K562 (cell line): Measurements from ENCODE around the gene ANKRD34A. TPM values are rescaled to one million over a fixed set of nuclear protein-coding genes. Genes with fewer than 3 reads are reported as not detected.

ENCODE experiments used
- ARNT ChIP-seq, 2 experiments: fragments of 450-650 bp; IDR thresholded peaks; 2 replicates each; pipeline ENCODE4 v1.6.1; 2016; ENCODE audit warnings: mild to moderate bottlenecking in 1 of 2
- ATF3 ChIP-seq, 2 experiments: fragments of 450-650 bp in 1 of 2; sonication (generic) in 1 of 2; formaldehyde crosslinking in 1 of 2; IDR thresholded peaks in 1 of 2; conservative IDR thresholded peaks in 1 of 2; 2 replicates each; pipeline versions ENCODE4 v1.6.1 to v1.8.1; 2016 to 2023; ENCODE audit warnings: mild to moderate bottlenecking in 2 of 2, moderate library complexity in 2 of 2, inconsistent platforms in 1 of 2, missing genetic modification reagents in 1 of 2
- EZH2 ChIP-seq: IDR thresholded peaks from 2 replicates; pipeline ENCODE4 v1.6.1; 2012; ENCODE audit warnings: low read depth, mild to moderate bottlenecking, inconsistent platforms, low read length, borderline replicate concordance
- TAL1 ChIP-seq: fragments of 450-650 bp; IDR thresholded peaks from 2 replicates; pipeline ENCODE4 v1.6.1; 2016; ENCODE audit warnings: mild to moderate bottlenecking
- polyA plus RNA-seq, 8 experiments: library from polyadenylated mRNA; depleted of rRNA in 4 of 8; stranded (reverse) in 5 of 8; unstranded in 3 of 8; fragments of >200 nt; fragmentation: Nextera tagmentation in 2 of 8; fragmentation: Illumina TruSeq in 1 of 8; extraction: Ambion mirVana in 2 of 8; extraction: Trizol in 1 of 8; gene quantifications; 2 replicates each; pipeline versions ENCODE4 v1.2.1 to v1.2.3, GENCODE V29; 2011 to 2014; ENCODE audit warnings: inconsistent platforms in 1 of 8, missing spikeins in 1 of 8
- total RNA-seq, 7 experiments: library from RNA; depleted of rRNA in 6 of 7; stranded (reverse); fragments of >200 nt in 6 of 7; fragmentation: Illumina TruSeq in 2 of 7; extraction: Trizol in 2 of 7; gene quantifications; 2 replicates each; pipeline versions ENCODE4 v1.2.1 to v1.2.3, GENCODE V29; 2011 to 2021; ENCODE audit warnings: low replicate concordance in 1 of 7
- TF ChIP-seq, protein P1 (sequence below): fragments of 450-650 bp; IDR thresholded peaks from 2 replicates; pipeline ENCODE4 v1.6.1; 2016; ENCODE audit warnings: low read depth
- TF ChIP-seq, protein P2 (sequence below): sonication (generic); formaldehyde crosslinking; IDR thresholded peaks from 2 replicates; pipeline ENCODE4 v1.8.0; 2023; ENCODE audit warnings: missing genetic modification reagents, mild to moderate bottlenecking, borderline replicate concordance
- TF ChIP-seq, protein P3 (sequence below): fragments of 250-450 bp; sonication (Bioruptor Pico); IDR thresholded peaks from 2 replicates; pipeline ENCODE4 v1.4.0; 2020; ENCODE audit warnings: borderline replicate concordance

The ANKRD34A gene
- total and polyA plus RNA-seq, 9 of the 15 experiments (the other 6 are each of a cell fraction or from before 2014, with no cell fraction given) = 0.06 to 1.6 (median 0.43) TPM

- TF ChIP-seq, protein P1, sequence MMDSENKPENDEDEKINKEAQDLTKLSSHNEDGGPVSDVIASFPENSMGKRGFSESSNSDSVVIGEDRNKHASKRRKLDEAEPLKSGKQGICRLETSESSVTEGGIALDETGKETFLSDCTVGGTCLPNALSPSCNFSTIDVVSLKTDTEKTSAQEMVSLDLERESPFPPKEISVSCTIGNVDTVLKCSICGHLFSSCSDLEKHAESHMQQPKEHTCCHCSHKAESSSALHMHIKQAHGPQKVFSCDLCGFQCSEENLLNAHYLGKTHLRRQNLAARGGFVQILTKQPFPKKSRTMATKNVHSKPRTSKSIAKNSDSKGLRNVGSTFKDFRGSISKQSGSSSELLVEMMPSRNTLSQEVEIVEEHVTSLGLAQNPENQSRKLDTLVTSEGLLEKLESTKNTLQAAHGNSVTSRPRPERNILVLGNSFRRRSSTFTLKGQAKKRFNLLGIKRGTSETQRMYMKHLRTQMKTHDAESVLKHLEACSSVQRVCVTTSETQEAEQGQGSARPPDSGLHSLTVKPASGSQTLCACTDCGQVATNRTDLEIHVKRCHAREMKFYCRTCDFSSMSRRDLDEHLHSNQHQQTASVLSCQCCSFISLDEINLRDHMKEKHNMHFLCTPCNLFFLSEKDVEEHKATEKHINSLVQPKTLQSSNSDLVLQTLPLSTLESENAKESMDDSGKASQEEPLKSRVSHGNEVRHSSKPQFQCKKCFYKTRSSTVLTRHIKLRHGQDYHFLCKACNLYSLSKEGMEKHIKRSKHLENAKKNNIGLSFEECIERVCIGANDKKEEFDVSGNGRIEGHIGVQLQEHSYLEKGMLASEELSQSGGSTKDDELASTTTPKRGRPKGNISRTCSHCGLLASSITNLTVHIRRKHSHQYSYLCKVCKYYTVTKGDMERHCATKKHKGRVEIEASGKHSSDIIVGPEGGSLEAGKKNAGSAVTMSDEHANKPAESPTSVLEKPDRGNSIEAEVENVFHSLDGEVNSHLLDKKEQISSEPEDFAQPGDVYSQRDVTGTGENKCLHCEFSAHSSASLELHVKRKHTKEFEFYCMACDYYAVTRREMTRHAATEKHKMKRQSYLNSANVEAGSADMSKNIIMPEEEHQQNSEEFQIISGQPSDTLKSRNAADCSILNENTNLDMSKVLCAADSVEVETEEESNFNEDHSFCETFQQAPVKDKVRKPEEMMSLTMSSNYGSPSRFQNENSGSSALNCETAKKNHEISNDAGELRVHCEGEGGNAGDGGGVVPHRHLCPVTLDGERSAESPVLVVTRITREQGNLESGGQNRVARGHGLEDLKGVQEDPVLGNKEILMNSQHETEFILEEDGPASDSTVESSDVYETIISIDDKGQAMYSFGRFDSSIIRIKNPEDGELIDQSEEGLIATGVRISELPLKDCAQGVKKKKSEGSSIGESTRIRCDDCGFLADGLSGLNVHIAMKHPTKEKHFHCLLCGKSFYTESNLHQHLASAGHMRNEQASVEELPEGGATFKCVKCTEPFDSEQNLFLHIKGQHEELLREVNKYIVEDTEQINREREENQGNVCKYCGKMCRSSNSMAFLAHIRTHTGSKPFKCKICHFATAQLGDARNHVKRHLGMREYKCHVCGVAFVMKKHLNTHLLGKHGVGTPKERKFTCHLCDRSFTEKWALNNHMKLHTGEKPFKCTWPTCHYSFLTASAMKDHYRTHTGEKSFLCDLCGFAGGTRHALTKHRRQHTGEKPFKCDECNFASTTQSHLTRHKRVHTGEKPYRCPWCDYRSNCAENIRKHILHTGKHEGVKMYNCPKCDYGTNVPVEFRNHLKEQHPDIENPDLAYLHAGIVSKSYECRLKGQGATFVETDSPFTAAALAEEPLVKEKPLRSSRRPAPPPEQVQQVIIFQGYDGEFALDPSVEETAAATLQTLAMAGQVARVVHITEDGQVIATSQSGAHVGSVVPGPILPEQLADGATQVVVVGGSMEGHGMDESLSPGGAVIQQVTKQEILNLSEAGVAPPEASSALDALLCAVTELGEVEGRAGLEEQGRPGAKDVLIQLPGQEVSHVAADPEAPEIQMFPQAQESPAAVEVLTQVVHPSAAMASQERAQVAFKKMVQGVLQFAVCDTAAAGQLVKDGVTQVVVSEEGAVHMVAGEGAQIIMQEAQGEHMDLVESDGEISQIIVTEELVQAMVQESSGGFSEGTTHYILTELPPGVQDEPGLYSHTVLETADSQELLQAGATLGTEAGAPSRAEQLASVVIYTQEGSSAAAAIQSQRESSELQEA = no peak
- TF ChIP-seq, protein P2, sequence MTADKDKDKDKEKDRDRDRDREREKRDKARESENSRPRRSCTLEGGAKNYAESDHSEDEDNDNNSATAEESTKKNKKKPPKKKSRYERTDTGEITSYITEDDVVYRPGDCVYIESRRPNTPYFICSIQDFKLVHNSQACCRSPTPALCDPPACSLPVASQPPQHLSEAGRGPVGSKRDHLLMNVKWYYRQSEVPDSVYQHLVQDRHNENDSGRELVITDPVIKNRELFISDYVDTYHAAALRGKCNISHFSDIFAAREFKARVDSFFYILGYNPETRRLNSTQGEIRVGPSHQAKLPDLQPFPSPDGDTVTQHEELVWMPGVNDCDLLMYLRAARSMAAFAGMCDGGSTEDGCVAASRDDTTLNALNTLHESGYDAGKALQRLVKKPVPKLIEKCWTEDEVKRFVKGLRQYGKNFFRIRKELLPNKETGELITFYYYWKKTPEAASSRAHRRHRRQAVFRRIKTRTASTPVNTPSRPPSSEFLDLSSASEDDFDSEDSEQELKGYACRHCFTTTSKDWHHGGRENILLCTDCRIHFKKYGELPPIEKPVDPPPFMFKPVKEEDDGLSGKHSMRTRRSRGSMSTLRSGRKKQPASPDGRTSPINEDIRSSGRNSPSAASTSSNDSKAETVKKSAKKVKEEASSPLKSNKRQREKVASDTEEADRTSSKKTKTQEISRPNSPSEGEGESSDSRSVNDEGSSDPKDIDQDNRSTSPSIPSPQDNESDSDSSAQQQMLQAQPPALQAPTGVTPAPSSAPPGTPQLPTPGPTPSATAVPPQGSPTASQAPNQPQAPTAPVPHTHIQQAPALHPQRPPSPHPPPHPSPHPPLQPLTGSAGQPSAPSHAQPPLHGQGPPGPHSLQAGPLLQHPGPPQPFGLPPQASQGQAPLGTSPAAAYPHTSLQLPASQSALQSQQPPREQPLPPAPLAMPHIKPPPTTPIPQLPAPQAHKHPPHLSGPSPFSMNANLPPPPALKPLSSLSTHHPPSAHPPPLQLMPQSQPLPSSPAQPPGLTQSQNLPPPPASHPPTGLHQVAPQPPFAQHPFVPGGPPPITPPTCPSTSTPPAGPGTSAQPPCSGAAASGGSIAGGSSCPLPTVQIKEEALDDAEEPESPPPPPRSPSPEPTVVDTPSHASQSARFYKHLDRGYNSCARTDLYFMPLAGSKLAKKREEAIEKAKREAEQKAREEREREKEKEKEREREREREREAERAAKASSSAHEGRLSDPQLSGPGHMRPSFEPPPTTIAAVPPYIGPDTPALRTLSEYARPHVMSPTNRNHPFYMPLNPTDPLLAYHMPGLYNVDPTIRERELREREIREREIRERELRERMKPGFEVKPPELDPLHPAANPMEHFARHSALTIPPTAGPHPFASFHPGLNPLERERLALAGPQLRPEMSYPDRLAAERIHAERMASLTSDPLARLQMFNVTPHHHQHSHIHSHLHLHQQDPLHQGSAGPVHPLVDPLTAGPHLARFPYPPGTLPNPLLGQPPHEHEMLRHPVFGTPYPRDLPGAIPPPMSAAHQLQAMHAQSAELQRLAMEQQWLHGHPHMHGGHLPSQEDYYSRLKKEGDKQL (CRISPR knock-in tag) = no peak
- TF ChIP-seq ARNT (IDR thresholded peaks at IDR 0.05) (peak; percentile 65 to 73), ATF3 (IDR thresholded peaks at IDR 0.05) (peak; percentile 88), ATF3 (CRISPR knock-in tag; conservative IDR thresholded peaks at IDR 0.05) (peak; percentile 86), EZH2 (no peak), TAL1 (no peak)
- TF ChIP-seq, protein P3, sequence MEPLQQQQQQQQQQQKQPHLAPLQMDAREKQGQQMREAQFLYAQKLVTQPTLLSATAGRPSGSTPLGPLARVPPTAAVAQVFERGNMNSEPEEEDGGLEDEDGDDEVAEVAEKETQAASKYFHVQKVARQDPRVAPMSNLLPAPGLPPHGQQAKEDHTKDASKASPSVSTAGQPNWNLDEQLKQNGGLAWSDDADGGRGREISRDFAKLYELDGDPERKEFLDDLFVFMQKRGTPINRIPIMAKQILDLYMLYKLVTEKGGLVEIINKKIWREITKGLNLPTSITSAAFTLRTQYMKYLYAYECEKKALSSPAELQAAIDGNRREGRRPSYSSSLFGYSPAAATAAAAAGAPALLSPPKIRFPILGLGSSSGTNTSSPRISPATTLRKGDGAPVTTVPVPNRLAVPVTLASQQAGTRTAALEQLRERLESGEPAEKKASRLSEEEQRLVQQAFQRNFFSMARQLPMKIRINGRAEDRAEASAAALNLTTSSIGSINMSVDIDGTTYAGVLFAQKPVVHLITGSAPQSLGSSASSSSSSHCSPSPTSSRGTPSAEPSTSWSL (CRISPR knock-in tag) = no peak
Observed at GRCh38 chr1:145978854-145979745, 14.7 kb upstream of the ANKRD34A start (continued).
